SK-N-SH (cell line): ENCODE data around the gene ANKRD62. TPM values are rescaled to one million over a fixed set of nuclear protein-coding genes. Genes with fewer than 3 reads are reported as not detected.

Experiments
- CTCF ChIA-PET: fragments of 300-600, 350-600 bp; formaldehyde crosslinking; extraction: SDS; loops from one replicate; lab custom pipeline; 2021; lab: Yijun Ruan, JAX
- POLR2A ChIA-PET: fragments of 350-600 bp; sonication (Branson Sonifier 250); formaldehyde crosslinking; extraction: SDS; loops from one replicate; lab custom pipeline; 2020; ENCODE audit warnings: antibody characterized with exemption, inconsistent platforms; lab: Yijun Ruan, JAX
- DNase-seq: peaks from one replicate; pipeline ENCODE4 v3.0.0; 2012
- H2AFZ ChIP-seq: fragments of 200-600 bp; sonication (generic); 2 replicates; pipeline ENCODE4 v1.8.1; 2016; ENCODE audit warnings: antibody characterized with exemption, mild to moderate bottlenecking, low read depth
- H3F3A ChIP-seq: fragments of 200-600 bp; sonication (generic); replicated peaks from 2 replicates; pipeline ENCODE3; 2016; ENCODE audit warnings: antibody characterized with exemption, mild to moderate bottlenecking; ENCODE audit not compliant: insufficient read depth
- H3K27ac ChIP-seq, 2 experiments: fragments of 200-500 bp in 1 of 2; fragments of 200-600 bp in 1 of 2; sonication (Bioruptor generic) in 1 of 2; sonication (generic), shearing (Covaris generic) in 1 of 2; 2 replicates each; pipeline versions ENCODE4 v1.5.1 to v1.6.1; 2014 to 2016; ENCODE audit warnings: low read depth in 2 of 2, inconsistent platforms in 1 of 2, low read length in 1 of 2, mild to moderate bottlenecking in 1 of 2, mixed read lengths in 1 of 2
- H3K27me3 ChIP-seq: fragments of 200-600 bp; sonication (generic), shearing (Covaris generic); 2 replicates; pipeline ENCODE4 v1.6.1; 2016; ENCODE audit warnings: mixed run types; ENCODE audit not compliant: insufficient read depth
- H3K36me3 ChIP-seq, 2 experiments: fragments of 200-500 bp in 1 of 2; fragments of 200-600 bp in 1 of 2; sonication (Bioruptor generic) in 1 of 2; sonication (generic) in 1 of 2; replicated peaks in 1 of 2; 2 replicates each; pipeline versions ENCODE3 to v1.5.1; 2014 to 2016; ENCODE audit warnings: low read length in 1 of 2, mild to moderate bottlenecking in 1 of 2; ENCODE audit not compliant: insufficient read depth in 2 of 2, control insufficient read depth in 1 of 2
- H3K4me1 ChIP-seq, 2 experiments: fragments of 200-500 bp in 1 of 2; fragments of 200-600 bp in 1 of 2; sonication (Bioruptor generic) in 1 of 2; sonication (generic), shearing (Covaris generic) in 1 of 2; 2 replicates each; pipeline versions ENCODE4 v1.5.1 to v1.6.1; 2014 to 2016; ENCODE audit warnings: low read depth in 1 of 2, low read length in 1 of 2, mixed run types in 1 of 2; ENCODE audit not compliant: insufficient read depth in 2 of 2, control insufficient read depth in 1 of 2
- H3K4me2 ChIP-seq: fragments of 200-600 bp; sonication (generic), shearing (Covaris generic); 2 replicates; pipeline ENCODE4 v1.6.1; 2017; ENCODE audit warnings: mixed run types
- H3K4me3 ChIP-seq, 2 experiments: fragments of 200-500 bp in 1 of 2; fragments of 200-600 bp in 1 of 2; sonication (Bioruptor generic) in 1 of 2; sonication (generic), shearing (Covaris generic) in 1 of 2; 2 replicates each; pipeline versions ENCODE4 v1.5.1 to v1.8.1; 2014 to 2016; ENCODE audit warnings: low read depth in 2 of 2, inconsistent platforms in 1 of 2, low read length in 1 of 2, mild to moderate bottlenecking in 1 of 2, mixed read lengths in 1 of 2, moderate library complexity in 1 of 2
- H3K79me2 ChIP-seq: fragments of 200-600 bp; sonication (generic); 2 replicates; pipeline ENCODE4 v1.8.1; 2017; ENCODE audit warnings: mild to moderate bottlenecking; ENCODE audit not compliant: insufficient read depth
- H3K9ac ChIP-seq: fragments of 200-600 bp; sonication (generic); 2 replicates; pipeline ENCODE4 v1.6.1; 2017; ENCODE audit warnings: mixed run types
- H3K9me2 ChIP-seq: fragments of 200-600 bp; sonication (generic); 2 replicates; pipeline ENCODE4 v1.6.1; 2017; ENCODE audit warnings: mixed run types
- H3K9me3 ChIP-seq: fragments of 200-600 bp; sonication (generic); 2 replicates; pipeline ENCODE4 v1.6.1; 2017; ENCODE audit warnings: mixed run types, mild to moderate bottlenecking, moderate library complexity
- H4K20me1 ChIP-seq: fragments of 200-600 bp; sonication (generic); 2 replicates; pipeline ENCODE4 v1.6.1; 2017; ENCODE audit warnings: mild to moderate bottlenecking, mixed run types; ENCODE audit not compliant: insufficient read depth
- CHD2 ChIP-seq: fragments of 150-350 bp; IDR thresholded peaks from 2 replicates; pipeline ENCODE4 v1.6.1; 2018; ENCODE audit warnings: low read length; ENCODE audit not compliant: partially characterized antibody
- EP300 ChIP-seq, 2 experiments: IDR thresholded peaks; 2 replicates each; pipeline versions ENCODE4 v1.4.0 to v1.6.1; 2012; ENCODE audit warnings: borderline replicate concordance in 1 of 2, low read depth in 1 of 2, low read length in 1 of 2
- FOSL2 ChIP-seq: IDR thresholded peaks from 2 replicates; pipeline ENCODE4 v1.4.0; 2012; ENCODE audit warnings: low read depth, mild to moderate bottlenecking, moderate library complexity, borderline replicate concordance
- FOXM1 ChIP-seq: IDR thresholded peaks from 2 replicates; pipeline ENCODE4 v1.4.0; 2012; ENCODE audit warnings: low read depth, mild to moderate bottlenecking
- GATA2 ChIP-seq: sonication (generic); formaldehyde crosslinking; IDR thresholded peaks from 2 replicates; pipeline ENCODE4 v1.5.0; 2020; ENCODE audit warnings: mild to moderate bottlenecking, missing genetic modification reagents
- JUND ChIP-seq: IDR thresholded peaks from 2 replicates; pipeline ENCODE4 v1.4.0; 2012
- MXI1 ChIP-seq: IDR thresholded peaks from 2 replicates; pipeline ENCODE4 v1.6.1; 2012; ENCODE audit warnings: mild to moderate bottlenecking, low read depth, low read length, improper control_type of control experiment
- POLR2AphosphoS5 ChIP-seq: IDR thresholded peaks from 2 replicates; pipeline ENCODE4 v1.6.1; 2012; ENCODE audit warnings: low read depth, low read length
- RAD21 ChIP-seq: IDR thresholded peaks from 2 replicates; pipeline ENCODE4 v1.6.1; 2012; ENCODE audit warnings: mild to moderate bottlenecking, low read length
- RCOR1 ChIP-seq: fragments of 150-350 bp; IDR thresholded peaks from 2 replicates; pipeline ENCODE4 v1.6.1; 2017; ENCODE audit warnings: antibody characterized with exemption, low read length
- SIN3A ChIP-seq: IDR thresholded peaks from 2 replicates; pipeline ENCODE4 v1.6.1; 2012; ENCODE audit warnings: low read depth, mild to moderate bottlenecking, low read length, moderate library complexity, borderline replicate concordance
- TAF1 ChIP-seq: IDR thresholded peaks from 2 replicates; pipeline ENCODE4 v1.6.1; 2012; ENCODE audit warnings: low read depth, mild to moderate bottlenecking, low read length, moderate library complexity, borderline replicate concordance
- USF1 ChIP-seq: IDR thresholded peaks from 2 replicates; pipeline ENCODE4 v1.4.0; 2012; ENCODE audit warnings: low read depth, borderline replicate concordance
- WGBS: methylation state at CpG from one replicate; pipeline ENCODE4 v1.1.6; 2017; ENCODE audit warnings: low lambda C conversion rate; 5-methylcytosine and 5-hydroxymethylcytosine counted together
- polyA plus RNA-seq, 3 experiments: library from polyadenylated mRNA; depleted of rRNA; stranded (reverse); fragments of >200 nt; gene quantifications; 2 replicates each; pipeline ENCODE4 v1.2.3, GENCODE V29; 2012
- TF ChIP-seq, protein P1 (sequence below): IDR thresholded peaks from 2 replicates; pipeline ENCODE4 v1.4.0; 2012; ENCODE audit warnings: low read depth, borderline replicate concordance
- TF ChIP-seq, protein P2 (sequence below): IDR thresholded peaks from 2 replicates; pipeline ENCODE4; 2012
- TF ChIP-seq, protein P3 (sequence below): IDR thresholded peaks from 2 replicates; pipeline ENCODE4 v1.4.0; 2012; ENCODE audit warnings: low read depth
- TF ChIP-seq, protein P4 (sequence below): IDR thresholded peaks from 2 replicates; pipeline ENCODE4 v1.6.1; 2012; ENCODE audit warnings: mild to moderate bottlenecking, low read depth, low read length, moderate library complexity

ANKRD62 gene
- polyA plus RNA-seq, 1 of the 3 experiments (the other 2 are of a cell fraction) = not detected

DNA sequence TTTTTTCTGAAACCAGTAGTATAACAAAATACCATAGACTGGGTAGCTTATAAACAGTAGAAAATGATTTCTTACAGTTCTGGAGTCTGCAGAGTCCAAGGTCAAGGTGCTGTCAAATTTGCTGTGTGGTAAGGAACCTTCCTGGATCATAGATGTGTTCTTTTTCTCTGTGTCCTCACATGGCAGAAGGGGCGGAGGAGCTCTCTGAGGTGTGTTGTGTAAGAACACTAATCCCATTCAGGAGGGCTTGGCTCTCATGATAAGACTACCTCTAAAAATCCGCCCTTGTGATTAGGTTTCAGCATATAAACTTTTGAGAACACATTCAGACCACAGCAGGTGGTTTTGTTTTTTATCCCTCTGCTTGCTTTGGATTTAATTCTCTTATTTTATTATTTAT is 25.7 kb downstream of the ANKRD62 start:
- POLR2A ChIA-PET = no interaction called here
- H3K36me3 ChIP-seq = no peaks in the 10 kb centered on the region
- 35% methylated on average over 2 of the region's 2 CpGs for WGBS
- H3F3A ChIP-seq = no peaks in the 10 kb centered on the region
- H3K27ac ChIP-seq = no peak overlapping the region
- H2AFZ ChIP-seq = no peak overlapping the region
- no peaks in the 10 kb centered on the region for H3K79me2 ChIP-seq
- H3K4me3 ChIP-seq = no peak overlapping the region
- H3K27me3 ChIP-seq = no peaks in the 10 kb centered on the region; the same call in 1 of the 2 replicates
- H4K20me1 ChIP-seq = no peaks in the 10 kb centered on the region
- H3K9me3 ChIP-seq = no peaks in the 10 kb centered on the region
- TF ChIP-seq, protein P1, sequence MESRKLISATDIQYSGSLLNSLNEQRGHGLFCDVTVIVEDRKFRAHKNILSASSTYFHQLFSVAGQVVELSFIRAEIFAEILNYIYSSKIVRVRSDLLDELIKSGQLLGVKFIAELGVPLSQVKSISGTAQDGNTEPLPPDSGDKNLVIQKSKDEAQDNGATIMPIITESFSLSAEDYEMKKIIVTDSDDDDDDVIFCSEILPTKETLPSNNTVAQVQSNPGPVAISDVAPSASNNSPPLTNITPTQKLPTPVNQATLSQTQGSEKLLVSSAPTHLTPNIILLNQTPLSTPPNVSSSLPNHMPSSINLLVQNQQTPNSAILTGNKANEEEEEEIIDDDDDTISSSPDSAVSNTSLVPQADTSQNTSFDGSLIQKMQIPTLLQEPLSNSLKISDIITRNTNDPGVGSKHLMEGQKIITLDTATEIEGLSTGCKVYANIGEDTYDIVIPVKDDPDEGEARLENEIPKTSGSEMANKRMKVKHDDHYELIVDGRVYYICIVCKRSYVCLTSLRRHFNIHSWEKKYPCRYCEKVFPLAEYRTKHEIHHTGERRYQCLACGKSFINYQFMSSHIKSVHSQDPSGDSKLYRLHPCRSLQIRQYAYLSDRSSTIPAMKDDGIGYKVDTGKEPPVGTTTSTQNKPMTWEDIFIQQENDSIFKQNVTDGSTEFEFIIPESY = no peak
- TF ChIP-seq RCOR1 (no peak), TAF1 (no peak), FOXM1 (no peak), FOSL2 (no peak), SIN3A (no peak), POLR2AphosphoS5 (no peak), MXI1 (no peak), RAD21 (no peak), EP300 (IDR thresholded peaks at IDR 0.05; ENCODE audit: borderline replicate concordance in 1 of 2, low read depth in 1 of 2, low read length in 1 of 2) (no peak), JUND (no peak), GATA2 (CRISPR knock-in tag) (no peak), USF1 (no peak), CHD2 (no peak)
- TF ChIP-seq, protein P2, sequence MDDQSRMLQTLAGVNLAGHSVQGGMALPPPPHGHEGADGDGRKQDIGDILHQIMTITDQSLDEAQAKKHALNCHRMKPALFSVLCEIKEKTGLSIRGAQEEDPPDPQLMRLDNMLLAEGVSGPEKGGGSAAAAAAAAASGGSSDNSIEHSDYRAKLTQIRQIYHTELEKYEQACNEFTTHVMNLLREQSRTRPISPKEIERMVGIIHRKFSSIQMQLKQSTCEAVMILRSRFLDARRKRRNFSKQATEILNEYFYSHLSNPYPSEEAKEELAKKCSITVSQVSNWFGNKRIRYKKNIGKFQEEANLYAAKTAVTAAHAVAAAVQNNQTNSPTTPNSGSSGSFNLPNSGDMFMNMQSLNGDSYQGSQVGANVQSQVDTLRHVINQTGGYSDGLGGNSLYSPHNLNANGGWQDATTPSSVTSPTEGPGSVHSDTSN = no peak
- TF ChIP-seq, protein P3, sequence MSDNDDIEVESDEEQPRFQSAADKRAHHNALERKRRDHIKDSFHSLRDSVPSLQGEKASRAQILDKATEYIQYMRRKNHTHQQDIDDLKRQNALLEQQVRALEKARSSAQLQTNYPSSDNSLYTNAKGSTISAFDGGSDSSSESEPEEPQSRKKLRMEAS = no peak
- TF ChIP-seq, protein P4, sequence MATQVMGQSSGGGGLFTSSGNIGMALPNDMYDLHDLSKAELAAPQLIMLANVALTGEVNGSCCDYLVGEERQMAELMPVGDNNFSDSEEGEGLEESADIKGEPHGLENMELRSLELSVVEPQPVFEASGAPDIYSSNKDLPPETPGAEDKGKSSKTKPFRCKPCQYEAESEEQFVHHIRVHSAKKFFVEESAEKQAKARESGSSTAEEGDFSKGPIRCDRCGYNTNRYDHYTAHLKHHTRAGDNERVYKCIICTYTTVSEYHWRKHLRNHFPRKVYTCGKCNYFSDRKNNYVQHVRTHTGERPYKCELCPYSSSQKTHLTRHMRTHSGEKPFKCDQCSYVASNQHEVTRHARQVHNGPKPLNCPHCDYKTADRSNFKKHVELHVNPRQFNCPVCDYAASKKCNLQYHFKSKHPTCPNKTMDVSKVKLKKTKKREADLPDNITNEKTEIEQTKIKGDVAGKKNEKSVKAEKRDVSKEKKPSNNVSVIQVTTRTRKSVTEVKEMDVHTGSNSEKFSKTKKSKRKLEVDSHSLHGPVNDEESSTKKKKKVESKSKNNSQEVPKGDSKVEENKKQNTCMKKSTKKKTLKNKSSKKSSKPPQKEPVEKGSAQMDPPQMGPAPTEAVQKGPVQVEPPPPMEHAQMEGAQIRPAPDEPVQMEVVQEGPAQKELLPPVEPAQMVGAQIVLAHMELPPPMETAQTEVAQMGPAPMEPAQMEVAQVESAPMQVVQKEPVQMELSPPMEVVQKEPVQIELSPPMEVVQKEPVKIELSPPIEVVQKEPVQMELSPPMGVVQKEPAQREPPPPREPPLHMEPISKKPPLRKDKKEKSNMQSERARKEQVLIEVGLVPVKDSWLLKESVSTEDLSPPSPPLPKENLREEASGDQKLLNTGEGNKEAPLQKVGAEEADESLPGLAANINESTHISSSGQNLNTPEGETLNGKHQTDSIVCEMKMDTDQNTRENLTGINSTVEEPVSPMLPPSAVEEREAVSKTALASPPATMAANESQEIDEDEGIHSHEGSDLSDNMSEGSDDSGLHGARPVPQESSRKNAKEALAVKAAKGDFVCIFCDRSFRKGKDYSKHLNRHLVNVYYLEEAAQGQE = no peak
- TF ChIP-seq, all 33 proteins: peak for 0
- Histone ChIP-seq H3K9me2 (no peaks in the 10 kb centered on the region), H3K4me1 (no peaks in the 10 kb centered on the region), H3K9ac (no peak overlapping the region), H3K4me2 (no peak overlapping the region)
- no peak for DNase-seq
- CTCF ChIA-PET = no interaction called here
